B cell (primary cell): ENCODE measurements around the gene MYO1E. TPM values are rescaled to one million over a fixed set of nuclear protein-coding genes. Genes with fewer than 3 reads are reported as not detected.
A peak's percentile ranks its signal among the peaks of the same experiment; 100 is the strongest.

Experiments used
- ATAC-seq: fragments of 200-7000 bp; cut with Tn5 transposase; one replicate; pipeline ENCODE4 v1.10.0; 2021; ENCODE audit warnings: low read depth, mild to moderate bottlenecking, moderate number of reproducible peaks, moderate library complexity
- CTCF ChIA-PET: fragments of 350-600 bp; sonication (Branson Sonifier 250); formaldehyde crosslinking; loops from one replicate; lab custom pipeline; 2021; ENCODE audit warnings: antibody characterized with exemption, inconsistent platforms; lab: Charles Lee
- POLR2A ChIA-PET: fragments of 350-600 bp; sonication (Branson Sonifier 250); formaldehyde crosslinking; loops from one replicate; lab custom pipeline; 2021; ENCODE audit warnings: antibody characterized with exemption; lab: Charles Lee
- DNase-seq: peaks from one replicate; pipeline ENCODE4 v3.0.0; 2013
- H2AFZ ChIP-seq: 2 replicates; pipeline ENCODE4 v1.6.1; 2012; ENCODE audit warnings: mild to moderate bottlenecking, low read depth, low read length; ENCODE audit not compliant: insufficient read depth, poor library complexity, severe bottlenecking
- H3K27ac ChIP-seq, 2 donors: 1 replicate in 1 of 2; 2 replicates in 1 of 2; pipeline ENCODE4 v1.5.1; 2012 to 2013; ENCODE audit warnings: low read length in 2 of 2, mild to moderate bottlenecking in 2 of 2, moderate library complexity in 1 of 2
- H3K27me3 ChIP-seq, 4 experiments: fragments of 200-600 bp in 1 of 4; sonication (generic) in 1 of 4; replicated peaks in 1 of 4; 1 replicate in 2 of 4; 2 replicates in 2 of 4; pipeline versions ENCODE4 v1.6.1 to v1.7.0; 2013 to 2016; ENCODE audit warnings: low read length in 3 of 4, mild to moderate bottlenecking in 2 of 4, mixed read lengths in 1 of 4, moderate library complexity in 1 of 4; ENCODE audit not compliant: insufficient read depth in 4 of 4, control insufficient read depth in 3 of 4; ENCODE audit errors: control extremely low read depth in 1 of 4
- H3K36me3 ChIP-seq, 2 experiments: replicated peaks in 1 of 2; 1 replicate in 1 of 2; 2 replicates in 1 of 2; pipeline versions ENCODE4 v1.6.1 to v1.7.1; 2013; ENCODE audit warnings: low read length in 1 of 2; ENCODE audit not compliant: insufficient read depth in 2 of 2, control insufficient read depth in 1 of 2; ENCODE audit errors: control extremely low read depth in 1 of 2, extremely low read depth in 1 of 2
- H3K4me1 ChIP-seq, 2 donors: fragments of 200-600 bp in 1 of 2; sonication (generic) in 1 of 2; 1 replicate in 1 of 2; 2 replicates in 1 of 2; pipeline versions ENCODE4 v1.5.1 to v1.6.1; 2013 to 2017; ENCODE audit warnings: low read length in 2 of 2; ENCODE audit not compliant: control insufficient read depth in 2 of 2, insufficient read depth in 2 of 2
- H3K4me2 ChIP-seq: replicated peaks from 2 replicates; pipeline ENCODE3; 2012; ENCODE audit warnings: mild to moderate bottlenecking, low read depth, low read length; ENCODE audit not compliant: poor library complexity, severe bottlenecking
- H3K4me3 ChIP-seq, 5 experiments: fragments of 200-600 bp in 1 of 5; sonication (generic) in 1 of 5; 1 replicate in 3 of 5; 2 replicates in 2 of 5; pipeline versions ENCODE4 v1.5.1 to v1.7.0; 2011 to 2016; ENCODE audit warnings: low read length in 4 of 5, mild to moderate bottlenecking in 4 of 5, low read depth in 2 of 5, control low read depth in 1 of 5, moderate library complexity in 1 of 5; ENCODE audit not compliant: insufficient read depth in 1 of 5; ENCODE audit errors: control extremely low read depth in 1 of 5, extremely low read depth in 1 of 5
- H3K79me2 ChIP-seq: fragments of 200-600 bp; sonication (generic); one replicate; pipeline ENCODE4 v1.6.0; 2016; ENCODE audit warnings: low read length; ENCODE audit not compliant: control insufficient read depth, insufficient read depth
- H3K9ac ChIP-seq: fragments of 200-600 bp; sonication (generic); 2 replicates; pipeline ENCODE4 v1.6.1; 2017; ENCODE audit warnings: mild to moderate bottlenecking, low read length, moderate library complexity
- H3K9me3 ChIP-seq, 3 donors: one replicate each; pipeline versions ENCODE4 v1.6.1 to v1.7.1; 2013; ENCODE audit warnings: low read length in 2 of 3; ENCODE audit not compliant: control insufficient read depth in 2 of 3, insufficient read depth in 1 of 3; ENCODE audit errors: control extremely low read depth in 1 of 3
- H4K20me1 ChIP-seq: 2 replicates; pipeline ENCODE4 v1.6.0; 2012; ENCODE audit warnings: mild to moderate bottlenecking, low read length; ENCODE audit not compliant: insufficient read depth, control insufficient read depth, poor library complexity, severe bottlenecking
- H3K27ac Mint-ChIP-seq: one replicate; pipeline ENCODE4 v1.8.0; 2021; ENCODE audit warnings: mixed read lengths
- H3K27me3 Mint-ChIP-seq: one replicate; pipeline ENCODE4 v1.8.0; 2021; ENCODE audit warnings: mixed read lengths
- H3K4me1 Mint-ChIP-seq: one replicate; pipeline ENCODE4 v1.8.0; 2021; ENCODE audit warnings: mixed read lengths
- H3K4me3 Mint-ChIP-seq: one replicate; pipeline ENCODE4 v1.8.0; 2021; ENCODE audit warnings: mixed read lengths
- H3K9me3 Mint-ChIP-seq: one replicate; pipeline ENCODE4 v1.8.0; 2022; ENCODE audit warnings: mixed read lengths; ENCODE audit not compliant: insufficient read depth
- EZH2 ChIP-seq: IDR thresholded peaks from 2 replicates; pipeline ENCODE4 v1.6.1; 2012; ENCODE audit warnings: borderline replicate concordance, low read depth, mild to moderate bottlenecking, moderate library complexity, low read length; ENCODE audit not compliant: insufficient read depth, poor library complexity, severe bottlenecking
- WGBS: methylation state at CpG from one replicate; pipeline ENCODE4 v1.1.5; 2013; ENCODE audit warnings: missing lambda C conversion rate; ENCODE audit not compliant: insufficient coverage; 5-methylcytosine and 5-hydroxymethylcytosine counted together
- intact Hi-C: fragments of 100-400 bp; cut with micrococcal nuclease; formaldehyde crosslinking; loops from one replicate; pipeline ENCODE4 v1.10.0; 2022
- polyA plus RNA-seq: library from polyadenylated mRNA; depleted of rRNA; stranded (reverse); fragments of >200 nt; gene quantifications from 2 replicates; pipeline ENCODE4 v1.2.3, GENCODE V29; 2012
- total RNA-seq, 2 donors: library from RNA; stranded (reverse); fragments of 120-200 nt in 1 of 2; gene quantifications; 1 replicate in 1 of 2; 2 replicates in 1 of 2; pipeline versions ENCODE4 v1.2.3 to v1.2.4, GENCODE V29; 2013 to 2022
- TF ChIP-seq, protein P1 (sequence below): fragments of 200-600 bp; IDR thresholded peaks from one replicate; pipeline ENCODE4 v1.8.0; 2022; ENCODE audit warnings: antibody characterized with exemption, mild to moderate bottlenecking

Gene MYO1E
- total and polyA plus RNA-seq, 2 donors (not counting 1 experiment from before 2014, with no cell fraction given) = 11.9 to 100.0 TPM

DNA sequence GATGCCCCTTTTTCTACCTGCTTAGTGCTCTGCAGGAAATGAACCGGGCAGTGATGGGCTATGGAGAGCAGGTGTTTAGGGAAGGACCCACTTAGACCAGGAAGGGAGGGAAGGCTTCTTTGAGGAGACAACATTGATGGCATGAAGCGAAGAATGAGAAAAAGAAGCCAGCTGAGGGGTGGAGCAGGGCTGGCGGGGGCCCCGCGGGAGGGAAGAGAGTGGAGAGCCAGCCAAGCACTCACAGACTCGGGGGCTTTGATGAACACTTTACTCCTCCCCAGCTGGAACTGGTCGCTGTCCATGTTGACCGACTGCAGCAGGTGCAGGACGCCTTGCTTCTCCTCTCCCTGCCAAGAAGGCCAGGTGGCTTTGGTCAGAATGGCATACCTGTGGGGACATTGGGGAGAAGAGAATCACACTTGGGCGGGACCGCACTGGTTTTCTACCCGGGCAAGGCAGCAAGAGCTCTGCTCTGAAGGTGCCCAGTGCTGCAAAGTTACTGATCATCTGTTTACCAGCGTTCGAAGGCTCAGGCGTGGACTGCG is 194.4 kb downstream of the MYO1E start:
- intact Hi-C loops = loop anchor here (5.0 kb wide), 1 partner anchor 59 kb away; no protein-coding TSS in a partner anchor
- DNase-seq = no peak
- Histone ChIP-seq H3K9ac (no peak overlapping the region), H3K79me2 (no peaks in the 10 kb centered on the region), H2AFZ (no peak overlapping the region), H3K9me3 (peaks cover 1 to 13% (median 6%) of the 10 kb centered on the region in 3 donors), H3K27ac (no peak overlapping the region), H4K20me1 (no peaks in the 10 kb centered on the region), H3K4me1 (no peaks in the 10 kb centered on the region), H3K4me3 (no peak overlapping the region), H3K36me3 (peaks cover 4 to 41% of the 10 kb centered on the region in 2 experiments), H3K27me3 (no peaks in the 10 kb centered on the region), H3K4me2 (no peak overlapping the region)
- H3K9me3 Mint-ChIP-seq = peaks cover 4% of the 10 kb centered on the region
- whole genome bisulfite sequencing = 98% methylated on average over 15 of the region's 16 CpGs
- no peaks in the 10 kb centered on the region for H3K27me3 Mint-ChIP-seq
- H3K4me1 Mint-ChIP-seq = peaks cover 7% of the 10 kb centered on the region
- no peak for ATAC-seq
- no peak overlapping the region for H3K4me3 Mint-ChIP-seq
- no peak for TF ChIP-seq EZH2
- TF ChIP-seq, protein P1, sequence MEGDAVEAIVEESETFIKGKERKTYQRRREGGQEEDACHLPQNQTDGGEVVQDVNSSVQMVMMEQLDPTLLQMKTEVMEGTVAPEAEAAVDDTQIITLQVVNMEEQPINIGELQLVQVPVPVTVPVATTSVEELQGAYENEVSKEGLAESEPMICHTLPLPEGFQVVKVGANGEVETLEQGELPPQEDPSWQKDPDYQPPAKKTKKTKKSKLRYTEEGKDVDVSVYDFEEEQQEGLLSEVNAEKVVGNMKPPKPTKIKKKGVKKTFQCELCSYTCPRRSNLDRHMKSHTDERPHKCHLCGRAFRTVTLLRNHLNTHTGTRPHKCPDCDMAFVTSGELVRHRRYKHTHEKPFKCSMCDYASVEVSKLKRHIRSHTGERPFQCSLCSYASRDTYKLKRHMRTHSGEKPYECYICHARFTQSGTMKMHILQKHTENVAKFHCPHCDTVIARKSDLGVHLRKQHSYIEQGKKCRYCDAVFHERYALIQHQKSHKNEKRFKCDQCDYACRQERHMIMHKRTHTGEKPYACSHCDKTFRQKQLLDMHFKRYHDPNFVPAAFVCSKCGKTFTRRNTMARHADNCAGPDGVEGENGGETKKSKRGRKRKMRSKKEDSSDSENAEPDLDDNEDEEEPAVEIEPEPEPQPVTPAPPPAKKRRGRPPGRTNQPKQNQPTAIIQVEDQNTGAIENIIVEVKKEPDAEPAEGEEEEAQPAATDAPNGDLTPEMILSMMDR = no peak
- CTCF ChIA-PET = interaction anchor here (1.3 to 3.5 kb wide), 4 partner anchors 69 to 351 kb away, joined by 4 to 14 read pairs (median 9); no protein-coding TSS in a partner anchor
- no peak overlapping the region for H3K27ac Mint-ChIP-seq
- POLR2A ChIA-PET = no interaction called here

DNA sequence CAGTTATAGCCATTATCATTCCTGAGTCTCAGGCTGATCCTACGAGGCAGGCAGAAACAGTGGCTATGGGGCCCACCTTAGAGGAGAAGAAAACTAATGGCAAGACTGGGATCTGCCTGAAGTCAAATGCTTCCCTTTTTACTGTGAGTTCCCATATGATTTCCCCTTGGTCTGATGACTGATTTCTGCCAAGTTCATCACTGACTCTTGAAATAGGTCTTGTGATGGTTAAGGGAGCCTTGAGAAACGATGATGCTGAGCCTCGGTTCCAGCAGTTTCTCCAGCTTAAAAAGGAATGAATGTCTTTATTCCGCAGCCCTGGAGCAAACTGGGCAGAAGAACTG is 195.4 kb downstream of the MYO1E start:
- WGBS = 100% methylated on average over 2 of the region's 4 CpGs

More for the DNA sequence above, 195.4 kb downstream of the MYO1E start:
- Histone ChIP-seq H3K9ac (no peak overlapping the region), H3K4me1 (no peaks in the 10 kb centered on the region), H3K4me2 (no peak overlapping the region), H2AFZ (no peak overlapping the region), H3K27me3 (no peaks in the 10 kb centered on the region), H3K79me2 (no peaks in the 10 kb centered on the region), H3K9me3 (peaks cover 4 to 6% (median 4%) of the 10 kb centered on the region in 3 donors), H4K20me1 (no peaks in the 10 kb centered on the region), H3K27ac (peak overlapping the region in 1 of 2 donors; percentile 27), H3K4me3 (no peak overlapping the region), H3K36me3 (peaks cover 5 to 47% of the 10 kb centered on the region in 2 experiments)
- intact Hi-C loops = loop anchor here (5.0 kb wide), 1 partner anchor 60 kb away; no protein-coding TSS in a partner anchor
- no peak for DNase-seq
- H3K4me1 Mint-ChIP-seq = peaks cover 7% of the 10 kb centered on the region
- ChIA-PET CTCF (interaction anchor here (1.3 to 3.5 kb wide), 4 partner anchors 70 to 352 kb away, joined by 4 to 14 read pairs (median 9); no protein-coding TSS in a partner anchor), POLR2A (no interaction called here)
- H3K4me3 Mint-ChIP-seq = no peak overlapping the region
- H3K27ac Mint-ChIP-seq = no peak overlapping the region
- H3K9me3 Mint-ChIP-seq = peaks cover 4% of the 10 kb centered on the region
- ATAC-seq = no peak
- no peaks in the 10 kb centered on the region for H3K27me3 Mint-ChIP-seq
- TF ChIP-seq EZH2 = no peak
- TF ChIP-seq, protein P1 = no peak
